CD4-positive, alpha-beta memory T cell (primary cell): ENCODE results near the gene CCL26. TPM values are rescaled to one million over a fixed set of nuclear protein-coding genes. Genes with fewer than 3 reads are reported as not detected.

Source experiments
- CTCF ChIA-PET: fragments of 350-600 bp; sonication (Branson Sonifier 250); formaldehyde crosslinking; loops from one replicate; lab custom pipeline; 2021; ENCODE audit warnings: inconsistent platforms; ENCODE audit not compliant: partially characterized antibody; lab: Charles Lee
- POLR2A ChIA-PET: fragments of 350-600 bp; sonication (Branson Sonifier 250); formaldehyde crosslinking; loops from one replicate; lab custom pipeline; 2021; ENCODE audit not compliant: partially characterized antibody; lab: Charles Lee
- DNase-seq, 5 donors: peaks; one replicate each; pipeline versions ENCODE4 v3.0.0 to v3.0.0-alpha.2; 2020 to 2022; ENCODE audit warnings: mixed read lengths in 1 of 5
- H3K27ac ChIP-seq: one replicate; pipeline ENCODE4 v1.7.0; 2013; ENCODE audit warnings: low read depth, low read length
- H3K27me3 ChIP-seq: 2 replicates; pipeline ENCODE4 v1.7.0; 2013; ENCODE audit warnings: mild to moderate bottlenecking, low read length, moderate library complexity; ENCODE audit not compliant: insufficient read depth
- H3K36me3 ChIP-seq: 2 replicates; pipeline ENCODE4 v1.7.0; 2013; ENCODE audit warnings: mild to moderate bottlenecking, low read length, moderate library complexity; ENCODE audit not compliant: insufficient read depth
- H3K4me1 ChIP-seq: 2 replicates; pipeline ENCODE4 v1.7.0; 2013; ENCODE audit warnings: mild to moderate bottlenecking, low read length, moderate library complexity; ENCODE audit not compliant: insufficient read depth
- H3K4me3 ChIP-seq, 2 donors: one replicate each; pipeline ENCODE4 v1.7.0; 2013; ENCODE audit warnings: low read length in 2 of 2, mild to moderate bottlenecking in 1 of 2
- H3K9me3 ChIP-seq, 2 donors: one replicate each; pipeline ENCODE4 v1.7.0; 2013; ENCODE audit warnings: low read length in 2 of 2, control low read depth in 1 of 2; ENCODE audit not compliant: control insufficient read depth in 1 of 2
- H3K27ac Mint-ChIP-seq, 7 donors: one replicate each; pipeline ENCODE4 v1.8.0; 2020 to 2021; ENCODE audit warnings: mixed read lengths in 7 of 7, mild to moderate bottlenecking in 6 of 7, inconsistent platforms in 3 of 7, moderate library complexity in 3 of 7
- H3K27me3 Mint-ChIP-seq, 2 donors: one replicate each; pipeline ENCODE4 v1.8.0; 2020 to 2021; ENCODE audit warnings: mixed read lengths in 2 of 2
- H3K36me3 Mint-ChIP-seq, 2 donors: one replicate each; pipeline ENCODE4 v1.8.0; 2020 to 2021; ENCODE audit warnings: mixed read lengths in 2 of 2, inconsistent platforms in 1 of 2, mild to moderate bottlenecking in 1 of 2
- H3K4me1 Mint-ChIP-seq, 4 donors: one replicate each; pipeline ENCODE4 v1.8.0; 2020 to 2021; ENCODE audit warnings: mixed read lengths in 4 of 4, mild to moderate bottlenecking in 1 of 4
- H3K4me3 Mint-ChIP-seq, 8 donors: one replicate each; pipeline ENCODE4 v1.8.0; 2020 to 2021; ENCODE audit warnings: mixed read lengths in 8 of 8, mild to moderate bottlenecking in 7 of 8, moderate library complexity in 6 of 8, inconsistent platforms in 3 of 8
- H3K9me3 Mint-ChIP-seq, 8 donors: one replicate each; pipeline ENCODE4 v1.8.0; 2020 to 2021; ENCODE audit warnings: mixed read lengths in 8 of 8, mild to moderate bottlenecking in 5 of 8, inconsistent platforms in 3 of 8, moderate library complexity in 1 of 8
- intact Hi-C: fragments of 100-400 bp; cut with micrococcal nuclease; formaldehyde crosslinking; loops from one replicate; pipeline ENCODE4 v1.15.1; 2023
- polyA plus RNA-seq, 2 donors: library from polyadenylated mRNA; unstranded; fragments of 300-500 nt; fragmentation: Illumina TruSeq; gene quantifications; one replicate each; pipeline ENCODE4 v1.2.3, GENCODE V29; 2021
- total RNA-seq, 2 experiments: library from RNA; stranded (reverse); gene quantifications; one replicate each; pipeline ENCODE4 v1.2.3, GENCODE V29; 2021

CCL26 gene
- total and polyA plus RNA-seq, 4 experiments from 2014 or later = not detected

DNA sequence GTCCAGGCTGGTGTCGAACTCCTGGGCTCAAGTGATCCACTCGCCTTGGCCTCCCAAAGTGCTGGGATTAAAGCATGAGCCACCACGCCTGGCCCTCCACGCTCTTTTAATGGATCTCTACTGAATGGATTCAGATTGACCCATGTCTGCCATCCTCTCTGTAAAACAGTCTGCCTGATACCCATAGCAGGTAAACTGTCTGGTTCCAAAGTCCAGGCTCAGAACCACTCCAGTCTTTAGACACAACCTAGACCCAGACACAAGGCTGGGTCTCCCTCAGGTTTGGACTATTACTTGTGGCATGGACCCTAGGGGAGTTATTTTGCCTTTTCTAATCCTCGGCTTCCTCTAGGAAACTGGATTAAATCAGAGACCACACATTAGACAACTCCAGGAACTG lies 52.4 kb downstream of the CCL26 start:
- Mint-ChIP-seq H3K36me3 (peaks cover 2 to 8% of the 10 kb centered on the region in 2 donors), H3K27me3 (peaks cover 0 to 1% of the 10 kb centered on the region in 2 donors), H3K9me3 (no peaks in the 10 kb centered on the region), H3K4me1 (no peaks in the 10 kb centered on the region), H3K4me3 (peak overlapping the region in 1 of 8 donors; percentile 45), H3K27ac (no peak overlapping the region)
- Histone ChIP-seq H3K4me1 (no peaks in the 10 kb centered on the region), H3K4me3 (no peak overlapping the region), H3K27me3 (no peaks in the 10 kb centered on the region), H3K9me3 (no peaks in the 10 kb centered on the region), H3K27ac (no peak overlapping the region), H3K36me3 (no peaks in the 10 kb centered on the region)
- ChIA-PET CTCF (no interaction called here), POLR2A (no interaction called here)
- intact Hi-C loops = no loop called here
- no peak for DNase-seq

Other genes starting within 250 kb of the CCL26 start
- 1 to 10 TPM; 3.1 to 3.5 TPM for gene HIP1, start 33.3 kb downstream of the CCL26 start, total RNA-seq
- 1 to 10 TPM in 1 of 2 donors, not detected in 1; 2.2 TPM for gene HIP1, start 33.3 kb downstream of the CCL26 start, polyA plus RNA-seq
- gene CCL24, start 41.6 kb upstream of the CCL26 start, total RNA-seq = not detected
- gene CCL24, start 41.6 kb upstream of the CCL26 start, polyA plus RNA-seq = not detected
- 10 to 100 TPM; 47.1 to 53.2 TPM for gene RHBDD2, start 106.8 kb upstream of the CCL26 start, total RNA-seq
- 100 to 1,000 TPM; 108 to 119 TPM for gene RHBDD2, start 106.8 kb upstream of the CCL26 start, polyA plus RNA-seq
- gene POR, start 142.9 kb upstream of the CCL26 start, total RNA-seq = 10 to 100 TPM; 60.2 to 71.1 TPM
- gene POR, start 142.9 kb upstream of the CCL26 start, polyA plus RNA-seq = 10 to 100 TPM; 45.6 to 47.7 TPM
- 10 to 100 TPM; 27.4 to 31.2 TPM for gene TMEM120A, start 222.4 kb upstream of the CCL26 start, total RNA-seq
- gene TMEM120A, start 222.4 kb upstream of the CCL26 start, polyA plus RNA-seq = 10 to 100 TPM; 24.1 to 38.1 TPM